ENCODE results near the gene CIDEC.

The CIDEC gene

DNA sequence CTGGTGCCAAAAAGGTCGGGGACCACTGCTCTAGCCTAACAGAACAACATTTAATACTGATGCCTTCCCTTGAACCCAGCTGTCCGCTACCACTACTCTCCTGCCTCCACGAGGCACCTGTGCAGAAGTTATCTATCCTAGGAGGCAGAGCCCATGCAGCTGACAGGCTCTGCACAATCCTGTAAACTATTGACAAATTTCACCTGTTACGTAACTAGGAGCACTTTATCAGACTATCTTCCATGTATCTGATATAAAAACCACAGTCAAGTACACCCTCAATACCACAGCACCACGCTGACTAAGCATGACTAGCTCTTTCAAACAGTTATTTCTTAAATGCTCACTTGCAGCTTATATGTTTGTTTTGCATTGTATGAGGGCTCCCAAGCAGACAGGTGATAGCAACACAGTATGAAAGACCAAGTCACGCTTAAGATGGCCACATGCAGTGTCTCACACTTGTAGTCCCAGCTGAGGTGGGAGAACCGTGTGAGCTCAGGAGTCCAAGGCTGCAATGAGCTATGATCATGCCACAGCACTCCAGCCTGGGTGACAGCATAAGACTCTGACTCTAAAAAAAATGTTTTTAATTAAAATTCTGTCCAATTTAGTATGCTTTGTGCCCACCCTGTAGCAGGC is 32.4 kb upstream of the CIDEC start:
- ChIA-PET CTCF (interaction anchor here (0.7 to 2.1 kb wide), 9 partner anchors 9 to 65 kb away, joined by 3 to 16 read pairs (median 6); partner anchors contain the start of genes CRELD1 and IL17RE), POLR2A (interaction anchor here (0.9 to 1.4 kb wide), 2 partner anchors 9 to 21 kb away, joined by 3 to 5 read pairs; partner anchors contain the start of genes CRELD1 and IL17RE)
- H3K4me3 ChIP-seq (ENCODE audit: low read depth, low read length) = no peak overlapping the region
- TF ChIP-seq, protein P1, sequence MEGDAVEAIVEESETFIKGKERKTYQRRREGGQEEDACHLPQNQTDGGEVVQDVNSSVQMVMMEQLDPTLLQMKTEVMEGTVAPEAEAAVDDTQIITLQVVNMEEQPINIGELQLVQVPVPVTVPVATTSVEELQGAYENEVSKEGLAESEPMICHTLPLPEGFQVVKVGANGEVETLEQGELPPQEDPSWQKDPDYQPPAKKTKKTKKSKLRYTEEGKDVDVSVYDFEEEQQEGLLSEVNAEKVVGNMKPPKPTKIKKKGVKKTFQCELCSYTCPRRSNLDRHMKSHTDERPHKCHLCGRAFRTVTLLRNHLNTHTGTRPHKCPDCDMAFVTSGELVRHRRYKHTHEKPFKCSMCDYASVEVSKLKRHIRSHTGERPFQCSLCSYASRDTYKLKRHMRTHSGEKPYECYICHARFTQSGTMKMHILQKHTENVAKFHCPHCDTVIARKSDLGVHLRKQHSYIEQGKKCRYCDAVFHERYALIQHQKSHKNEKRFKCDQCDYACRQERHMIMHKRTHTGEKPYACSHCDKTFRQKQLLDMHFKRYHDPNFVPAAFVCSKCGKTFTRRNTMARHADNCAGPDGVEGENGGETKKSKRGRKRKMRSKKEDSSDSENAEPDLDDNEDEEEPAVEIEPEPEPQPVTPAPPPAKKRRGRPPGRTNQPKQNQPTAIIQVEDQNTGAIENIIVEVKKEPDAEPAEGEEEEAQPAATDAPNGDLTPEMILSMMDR (IDR thresholded peaks at IDR 0.05; ENCODE audit: insufficient read depth, low read length, missing control alignments) = no peak
- no peak for DNase-seq (ENCODE audit: low read depth, low spot score)

DNA sequence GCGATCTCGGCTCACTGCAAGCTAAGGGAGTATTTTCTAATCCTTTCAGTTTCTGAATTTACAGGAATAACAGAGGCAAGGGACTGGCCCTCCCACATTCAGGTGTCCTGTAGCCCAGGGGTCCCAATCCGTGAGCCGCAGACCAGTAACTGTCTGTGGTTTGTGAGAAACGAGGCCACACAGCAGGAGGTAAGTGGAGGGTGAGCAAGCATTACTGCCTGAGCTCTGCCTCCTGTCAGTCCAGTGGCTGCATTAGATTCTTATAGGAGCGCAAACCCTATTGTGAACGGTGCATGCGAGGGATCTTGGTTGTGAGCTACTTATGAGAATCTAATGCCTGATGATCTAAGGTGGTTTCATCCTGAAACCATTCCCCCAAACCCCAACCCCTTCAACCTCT is 31.8 kb upstream of the CIDEC start:
- CTCF ChIA-PET = interaction anchor here (0.7 to 2.5 kb wide), 8 partner anchors 9 to 65 kb away, joined by 3 to 9 read pairs (median 6); partner anchors contain the start of genes CRELD1 and IL17RE
- no peak overlapping the region for H3K4me3 ChIP-seq (ENCODE audit: low read depth, low read length)
- DNase-seq (ENCODE audit: low read depth, low spot score) = no peak
- POLR2A ChIA-PET = interaction anchor here (0.9 to 1.4 kb wide), 2 partner anchors 9 to 22 kb away, joined by 3 to 5 read pairs; partner anchors contain the start of genes CRELD1 and IL17RE
- TF ChIP-seq, protein P1 (IDR thresholded peaks at IDR 0.05; ENCODE audit: insufficient read depth, low read length, missing control alignments) = no peak

DNA sequence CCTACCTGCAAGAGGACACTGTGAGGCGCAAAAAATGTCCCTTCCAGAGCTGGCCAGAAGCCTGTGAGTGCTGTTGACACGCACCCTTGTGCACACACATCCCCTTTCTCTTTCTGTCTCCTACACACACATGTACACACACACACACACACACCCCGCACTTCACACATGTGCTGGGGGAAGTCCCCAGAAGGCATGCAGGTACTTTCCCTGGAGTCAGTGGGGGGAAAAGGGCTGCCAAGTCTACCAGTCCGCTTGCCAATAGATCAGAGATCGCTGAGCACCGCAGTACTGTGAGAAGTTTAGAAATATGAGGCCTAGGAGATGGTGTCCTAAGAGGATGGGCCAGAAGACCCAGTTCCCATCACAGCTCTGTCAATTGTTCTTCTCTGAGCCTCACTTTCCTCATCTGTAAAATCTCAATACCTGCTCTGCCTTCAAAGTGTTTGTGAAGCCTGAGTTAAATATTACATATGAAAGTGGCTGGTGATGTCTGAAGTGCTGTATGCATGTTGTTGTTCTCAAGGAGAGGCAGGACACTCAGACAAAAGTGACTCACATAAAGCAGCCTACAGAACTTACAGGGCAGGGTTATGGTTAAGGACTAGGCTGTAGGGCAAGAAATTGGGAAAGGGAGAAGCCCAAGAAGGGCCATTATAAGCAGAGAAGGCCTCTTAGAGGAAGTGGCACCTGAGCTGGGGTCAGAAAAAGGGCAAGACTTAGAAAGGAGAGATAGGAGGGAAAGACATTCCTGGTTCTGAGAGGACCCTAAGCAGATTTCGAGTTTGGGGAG is 29.4 kb upstream of the CIDEC start:
- ChIA-PET POLR2A (no interaction called here), CTCF (interaction anchor here (1.3 to 2.5 kb wide), 2 partner anchors 37 to 61 kb away, joined by 4 to 9 read pairs; no protein-coding TSS in a partner anchor)
- TF ChIP-seq, protein P1 (IDR thresholded peaks at IDR 0.05; ENCODE audit: insufficient read depth, low read length, missing control alignments) = no peak
- no peak for DNase-seq (ENCODE audit: low read depth, low spot score)
- H3K4me3 ChIP-seq (ENCODE audit: low read depth, low read length) = no peak overlapping the region

DNA sequence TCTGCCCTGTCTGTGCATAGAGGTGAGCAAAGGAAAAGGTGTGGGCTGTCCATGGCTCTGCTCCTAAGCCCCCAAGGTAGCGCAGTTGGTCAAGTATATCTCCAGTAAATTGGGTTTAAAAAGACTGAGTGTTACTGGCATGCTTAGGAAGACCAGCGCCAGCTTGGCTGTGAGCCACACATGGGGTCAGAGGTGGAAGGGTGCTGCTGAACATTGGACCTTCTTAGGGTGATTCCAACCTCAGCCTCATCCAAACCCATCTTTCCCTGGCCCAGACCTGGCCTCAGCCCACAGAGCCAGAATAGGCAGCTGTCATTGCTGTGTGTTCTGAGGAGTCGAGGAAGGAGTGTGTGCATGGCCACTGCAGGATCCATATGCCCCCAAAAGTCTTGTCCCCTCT is 28.2 kb upstream of the CIDEC start:
- DNase-seq (ENCODE audit: low read depth, low spot score) = no peak
- TF ChIP-seq, protein P1 (IDR thresholded peaks at IDR 0.05; ENCODE audit: insufficient read depth, low read length, missing control alignments) = no peak
- POLR2A ChIA-PET = interaction anchor here (1.2 kb wide), 1 partner anchor 24 kb away, joined by 3 read pairs; no protein-coding TSS in a partner anchor
- CTCF ChIA-PET = interaction anchor here (0.8 to 1.8 kb wide), 4 partner anchors 23 to 83 kb away, joined by 3 to 10 read pairs (median 4); no protein-coding TSS in a partner anchor
- H3K4me3 ChIP-seq (ENCODE audit: low read depth, low read length) = no peak overlapping the region

DNA sequence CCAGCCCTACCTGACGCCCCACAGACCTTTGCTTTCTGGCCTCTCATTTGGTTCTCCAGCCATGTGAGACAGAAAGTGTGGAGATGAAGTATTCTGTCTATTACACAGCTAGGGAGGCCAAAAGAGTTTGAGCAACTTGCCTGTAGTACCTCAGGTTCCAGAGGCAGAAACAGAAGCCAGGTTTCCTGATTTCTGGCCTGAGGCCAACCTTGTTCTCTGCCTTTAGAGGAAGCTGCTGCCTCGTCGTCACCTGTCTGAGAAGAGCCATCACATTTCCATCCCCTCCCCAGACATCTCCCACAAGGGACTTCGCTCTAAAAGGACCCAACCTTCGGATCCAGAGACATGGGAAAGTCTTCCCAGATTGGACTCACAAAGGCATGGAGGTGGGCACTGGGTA is 26.4 kb upstream of the CIDEC start:
- DNase-seq (ENCODE audit: low read depth, low spot score) = no peak
- ChIA-PET POLR2A (no interaction called here), CTCF (no interaction called here)
- TF ChIP-seq, protein P1 (IDR thresholded peaks at IDR 0.05; ENCODE audit: insufficient read depth, low read length, missing control alignments) = no peak
- no peak overlapping the region for H3K4me3 ChIP-seq (ENCODE audit: low read depth, low read length)

DNA sequence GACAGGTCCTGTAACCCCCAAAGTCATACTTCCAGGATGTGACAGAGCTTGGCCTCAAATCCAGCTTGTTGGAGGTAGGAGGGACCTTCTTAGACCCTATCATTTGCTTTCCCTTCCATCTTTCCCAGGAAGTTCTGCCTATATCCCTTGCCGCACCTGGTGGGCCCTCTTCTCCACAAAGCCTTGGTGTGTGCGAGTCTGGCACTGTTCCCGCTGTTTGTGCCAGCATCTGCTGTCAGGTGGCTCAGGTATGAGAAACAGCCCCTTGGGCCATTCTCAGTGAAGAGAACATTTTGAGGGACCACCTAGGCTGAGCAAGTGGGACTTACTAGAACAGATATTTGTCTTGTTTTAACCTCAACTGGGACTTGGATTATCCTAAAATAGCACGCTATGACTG is 23.9 kb upstream of the CIDEC start:
- POLR2A ChIA-PET = interaction anchor here (1.7 to 2.7 kb wide), 2 partner anchors 8 to 13 kb away, joined by 5 to 10 read pairs; partner anchors contain the start of gene JAGN1
- TF ChIP-seq, protein P1 (IDR thresholded peaks at IDR 0.05; ENCODE audit: insufficient read depth, low read length, missing control alignments) = no peak
- CTCF ChIA-PET = interaction anchor here (2.4 to 2.6 kb wide), 2 partner anchors 10 to 29 kb away, joined by 10 to 16 read pairs; partner anchors contain the start of gene CRELD1
- H3K4me3 ChIP-seq (ENCODE audit: low read depth, low read length) = no peak overlapping the region
- no peak for DNase-seq (ENCODE audit: low read depth, low spot score)
